ENCODE results near the gene NSD2. TPM values are rescaled to one million over a fixed set of nuclear protein-coding genes. Genes with fewer than 3 reads are reported as not detected.
A peak's percentile ranks its signal among the peaks of the same experiment; 100 is the strongest.

Gene NSD2
- total RNA-seq, 4 donors from 2014 or later = 56.0 to 255 (median 98.9) TPM

DNA sequence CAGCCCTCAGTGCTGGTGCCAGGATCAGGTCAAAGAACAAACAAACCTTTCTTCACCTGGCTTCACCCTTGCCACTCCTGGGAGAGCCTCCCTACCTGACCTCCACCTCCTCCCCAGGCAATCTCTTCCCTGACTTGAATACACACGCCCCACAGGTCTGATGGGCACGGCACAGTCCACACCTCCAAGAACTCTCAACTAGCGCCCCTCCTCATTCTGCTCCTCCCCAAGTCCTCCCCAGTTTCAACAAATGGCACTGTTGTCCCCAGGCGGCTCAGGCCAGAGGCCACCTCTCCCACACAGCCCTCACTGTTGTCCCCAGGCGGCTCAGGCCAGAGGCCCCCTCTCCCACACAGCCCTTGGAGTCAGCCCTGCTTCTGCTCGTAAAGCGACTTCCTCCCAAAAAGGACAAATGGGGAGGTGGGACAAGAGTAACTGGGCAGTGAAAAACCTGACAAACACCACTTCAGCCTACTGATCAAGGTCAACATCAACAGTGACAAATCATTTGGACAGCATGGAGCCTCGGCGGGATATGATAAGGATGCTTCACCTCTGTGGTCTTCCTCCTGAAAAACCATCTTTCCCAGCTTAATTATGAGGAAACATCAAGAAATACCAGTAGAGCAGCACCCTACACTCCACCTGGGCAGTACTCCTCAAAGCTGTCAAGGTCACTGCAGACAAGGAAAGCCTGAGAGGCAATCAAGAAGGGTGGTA is 18.1 kb upstream of the NSD2 start:
- peak overlapping the region in 2 of 4 donors; percentile 19 to 57 for H3K27ac ChIP-seq
- no peak for DNase-seq
- no peak overlapping the region for H3K4me3 ChIP-seq
- no peaks in the 10 kb centered on the region for H3K9me3 ChIP-seq
- TF ChIP-seq POLR2A (IDR thresholded peaks at IDR 0.05) (no peak), CTCF (IDR thresholded peaks at IDR 0.05) (no peak)
- H3K27me3 ChIP-seq = no peaks in the 10 kb centered on the region
- peaks cover 0 to 59% (median 9%) of the 10 kb centered on the region in 4 donors for H3K4me1 ChIP-seq
- peaks cover 0 to 4% (median 0%) of the 10 kb centered on the region in 3 donors for H3K36me3 ChIP-seq

- peaks cover 0 to 54% (median 9%) of the 10 kb centered on the region in 4 donors for H3K4me1 ChIP-seq
- peak overlapping the region in 2 of 4 donors; percentile 80 to 86 for H3K27ac ChIP-seq
These were observed 16.4 kb upstream of the NSD2 start for GRCh38 chr4:1854752-1855151.

GRCh38 chr4:1855333-1856070 is 15.7 kb upstream of the NSD2 start:
- Histone ChIP-seq H3K36me3 (no peaks in the 10 kb centered on the region), H3K4me1 (peaks cover 0 to 50% (median 9%) of the 10 kb centered on the region in 4 donors), H3K9me3 (no peaks in the 10 kb centered on the region), H3K4me3 (peak overlapping the region; percentile 90 to 97 (median 94)), H3K27me3 (no peaks in the 10 kb centered on the region), H3K27ac (peak overlapping the region; percentile 80 to 86 (median 82))
- DNase-seq = peak in 1 of 3 donors; percentile 54
- no peak for TF ChIP-seq CTCF (IDR thresholded peaks at IDR 0.05)
- TF ChIP-seq POLR2A (IDR thresholded peaks at IDR 0.05) = no peak

More at GRCh38 chr4:1854752-1855151, 16.4 kb upstream of the NSD2 start:
- H3K36me3 ChIP-seq = no peaks in the 10 kb centered on the region
- TF ChIP-seq POLR2A (IDR thresholded peaks at IDR 0.05) (no peak), CTCF (IDR thresholded peaks at IDR 0.05) (no peak)
- H3K27me3 ChIP-seq = no peaks in the 10 kb centered on the region
- no peaks in the 10 kb centered on the region for H3K9me3 ChIP-seq
- DNase-seq = no peak
- H3K4me3 ChIP-seq = peak overlapping the region; percentile 90 to 97 (median 94)

DNA sequence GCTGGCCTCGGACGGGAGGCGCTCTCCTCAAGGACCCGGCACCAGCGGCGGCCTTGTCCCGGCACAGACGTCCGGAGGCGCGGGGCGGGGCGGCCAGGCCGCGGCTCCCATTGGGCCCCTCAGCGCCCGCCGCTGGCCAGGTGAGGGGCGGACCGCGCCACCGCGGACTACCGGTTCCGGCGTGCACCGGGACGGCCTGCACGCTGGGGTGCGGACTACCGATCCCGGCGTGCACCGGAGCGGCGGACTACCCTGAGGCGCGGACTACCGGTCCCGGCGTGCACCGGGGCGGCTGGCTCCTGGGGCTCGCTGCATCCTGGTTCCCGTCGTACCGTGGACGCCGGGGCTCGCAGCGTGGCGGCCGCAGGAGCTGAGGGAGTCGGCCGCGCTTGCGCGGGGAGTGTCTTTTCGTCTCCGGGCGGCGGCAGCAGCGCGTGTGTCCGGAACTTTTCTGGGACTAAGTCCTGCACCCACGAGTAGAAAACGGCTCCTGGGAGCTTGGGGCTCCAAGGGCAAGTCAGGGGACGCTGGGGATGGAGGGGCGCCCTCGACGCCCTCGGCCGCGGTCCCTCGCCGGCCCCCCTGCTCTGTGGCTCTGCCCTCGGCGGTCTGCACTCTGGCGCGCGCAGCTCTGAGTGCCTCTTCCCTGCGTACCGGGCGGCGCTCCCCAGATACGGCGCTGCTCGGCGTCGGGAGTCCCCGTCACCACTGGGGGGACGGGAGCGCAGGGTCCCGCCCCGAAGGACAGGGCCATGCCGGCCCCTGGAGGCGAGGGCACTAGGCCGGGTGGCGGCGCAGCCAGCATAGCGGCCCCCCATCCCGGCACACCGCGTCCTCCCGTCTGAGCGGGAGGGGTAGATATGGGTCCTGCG is 14.9 kb upstream of the NSD2 start, which contains the start of gene LETM1:
Gene LETM1, minus strand, starts transcription at position 86 of the 872 bp plus-strand sequence. CDS start 206 bp downstream, outside the sequence.
- H3K36me3 ChIP-seq = no peaks in the 10 kb centered on the region
- peaks cover 0 to 46% (median 9%) of the 10 kb centered on the region in 4 donors for H3K4me1 ChIP-seq
- H3K27me3 ChIP-seq = no peaks in the 10 kb centered on the region
- peak; percentile 95 to 99 (median 98) for DNase-seq
- peak within 1 kb of the TSS; percentile 80 to 86 (median 82) for H3K27ac ChIP-seq
- TF ChIP-seq POLR2A (IDR thresholded peaks at IDR 0.05) = peak; percentile 49 to 66
- TF ChIP-seq CTCF (IDR thresholded peaks at IDR 0.05) = peak in 5 of 6 experiments; percentile 5 to 23 (median 12)
- H3K4me3 ChIP-seq = peak within 1 kb of the TSS; percentile 90 to 97 (median 94)
- H3K9me3 ChIP-seq = no peaks in the 10 kb centered on the region

Data from Peyer's patch (tissue), 4 donors.